Measurements from ENCODE around the gene CELF4. TPM values are rescaled to one million over a fixed set of nuclear protein-coding genes. Genes with fewer than 3 reads are reported as not detected.

The CELF4 gene
- total and polyA plus RNA-seq, 2 of the 4 experiments (the other 2 are of a cell fraction), result not detected

GRCh38 chr18:37541517-37541916 lies 24.1 kb downstream of the CELF4 start:
- intact Hi-C loops (cut with micrococcal nuclease), result no loop called here
- H3K4me3 ChIP-seq (ENCODE audit: insufficient read depth, low read depth, low read length), result no peak overlapping the region

More at GRCh38 chr18:37541517-37541916, 24.1 kb downstream of the CELF4 start:
- no peak overlapping the region for H3K14ac ChIP-seq (replicated peaks; ENCODE audit: low read depth, low read length)
- no peak overlapping the region for H2AK5ac ChIP-seq (ENCODE audit: low read depth, low read length)
- H3K9me1 ChIP-seq (ENCODE audit: insufficient read depth, low read length), result no peaks in the 10 kb centered on the region
- no peak overlapping the region for H3K23ac ChIP-seq (ENCODE audit: low read depth, low read length)
- H3K27ac ChIP-seq (ENCODE audit: insufficient read depth, low read length), result no peak overlapping the region
- no peak overlapping the region for H4K5ac ChIP-seq (ENCODE audit: low read depth, low read length)
- H3K56ac ChIP-seq (ENCODE audit: extremely low read depth, insufficient read depth, low read length), result no peak overlapping the region
- peaks cover 18% of the 10 kb centered on the region; the same call in 1 of the 2 replicates for H3K27me3 ChIP-seq (ENCODE audit: control insufficient read depth, insufficient read depth, low read length)
- H4K8ac ChIP-seq (ENCODE audit: low read depth in 2 of 2, low read length in 2 of 2), result no peak overlapping the region
- H3K36me3 ChIP-seq (ENCODE audit: control insufficient read depth, insufficient read depth, low read length), result no peaks in the 10 kb centered on the region
- no peak overlapping the region for H2AK9ac ChIP-seq (replicated peaks; ENCODE audit: low read depth, low read length, poor library complexity)
- H3K18ac ChIP-seq (ENCODE audit: low read depth, low read length), result no peak overlapping the region
- no peak overlapping the region for H3K4me2 ChIP-seq (ENCODE audit: low read depth, low read length)
- no peak overlapping the region for H2BK5ac ChIP-seq (ENCODE audit: low read depth, low read length, poor library complexity, severe bottlenecking)
- H3K4me1 ChIP-seq (ENCODE audit: control insufficient read depth, insufficient read depth, low read length), result no peaks in the 10 kb centered on the region
- no peak overlapping the region for H2BK15ac ChIP-seq (ENCODE audit: low read depth, low read length)
- 0% methylated on average over 1 of the region's 7 CpGs; no CpG with 5 or more reads in 1 of the 2 experiments for WGBS, 2 experiments (ENCODE audit: extremely low coverage in 2 of 2, insufficient read length in 1 of 2)
- ChIA-PET POLR2A (ENCODE audit: unreplicated experiment) (no interaction called here), CTCF (no interaction called here)
- no peak overlapping the region for H3K9ac ChIP-seq (ENCODE audit: low read depth, low read length)
- in situ Hi-C loops (cut with MboI; ENCODE audit: low sequenced_read_pairs), result no loop called here
- H2BK20ac ChIP-seq (ENCODE audit: low read depth, low read length), result no peak overlapping the region
- dilution Hi-C loops (cut with HindIII; ENCODE audit: low sequenced_read_pairs, unreplicated experiment), result no loop called here
- H3K4ac ChIP-seq (ENCODE audit: low read depth, low read length), result no peak overlapping the region
- no peaks in the 10 kb centered on the region for H4K20me1 ChIP-seq (ENCODE audit: insufficient read depth, low read length)
- H4K91ac ChIP-seq (ENCODE audit: insufficient read depth, low read depth, low read length), result no peak overlapping the region
- BruUV-seq (replicated peaks), result no TSS peak
- H2AFZ ChIP-seq (replicated peaks; ENCODE audit: low read length, poor library complexity), result no peak overlapping the region
- H3K79me1 ChIP-seq (ENCODE audit: low read depth in 1 of 2, low read length in 2 of 2), result no peaks in the 10 kb centered on the region
- ATAC-seq (ENCODE audit: low read depth), result no peak
- no peak overlapping the region for H2BK120ac ChIP-seq (ENCODE audit: low read depth, low read length)
- no peak for TF ChIP-seq SMC3 (IDR thresholded peaks at IDR 0.05; ENCODE audit: low read depth, low read length)
- no peak for TF ChIP-seq BHLHE40 (IDR thresholded peaks at IDR 0.05; ENCODE audit: low read depth, low read length)
- TF ChIP-seq RCOR1 (IDR thresholded peaks at IDR 0.05; ENCODE audit: insufficient replicate concordance, low read length), result no peak
- TF ChIP-seq POLR2A (IDR thresholded peaks at IDR 0.05; ENCODE audit: low read depth, low read length), result no peak
- no peaks in the 10 kb centered on the region for H3K9me3 ChIP-seq (ENCODE audit: control insufficient read depth, insufficient read depth, low read length)
- no peak for DNase-seq
